ENCODE measurements around the gene PHC2. TPM values are rescaled to one million over a fixed set of nuclear protein-coding genes. Genes with fewer than 3 reads are reported as not detected.

PHC2 gene
- total and polyA plus RNA-seq, 9 of the 15 experiments (the other 6 are each of a cell fraction or from before 2014, with no cell fraction given), result 3.1 to 67.6 (median 34.6) TPM

DNA sequence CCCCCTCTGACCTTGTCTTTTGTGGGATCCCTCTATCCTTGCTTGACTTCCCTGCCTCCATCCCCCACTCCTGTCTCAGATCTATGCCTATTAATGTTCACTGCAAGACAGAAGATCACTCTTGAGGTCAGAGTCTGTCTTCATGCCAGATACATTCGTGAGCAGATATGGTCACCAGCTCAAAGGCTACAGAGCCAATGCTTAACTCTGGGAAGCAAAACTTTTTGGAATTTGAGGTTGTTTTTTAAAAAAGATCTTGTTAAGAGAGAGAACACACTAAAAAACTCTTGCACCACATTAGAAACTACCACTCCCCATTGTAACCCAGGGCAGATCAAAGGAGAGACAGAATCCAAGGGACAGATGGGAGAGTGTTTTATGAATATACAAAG, 92.9 kb downstream of the PHC2 start:
- H3K9me1 ChIP-seq (ENCODE audit: control insufficient read depth, insufficient read depth, low read length), result peaks cover 13% of the 10 kb centered on the region
- no peak overlapping the region for H2AFZ ChIP-seq (ENCODE audit: low read depth, low read length)
- CTCF ChIA-PET (ENCODE audit: low intra/inter-chr PET ratio), result no interaction called here
- intact Hi-C loops (cut with micrococcal nuclease) (no loop called here), in situ Hi-C loops (cut with MboI) (no loop called here)
- H3K9ac ChIP-seq (ENCODE audit: insufficient read depth in 1 of 2, low read depth in 2 of 2, low read length in 2 of 2), result no peak overlapping the region
- peaks cover 35% of the 10 kb centered on the region for H4K20me1 ChIP-seq (replicated peaks; ENCODE audit: control insufficient read depth, insufficient read depth, low read length)
- WGBS (ENCODE audit: insufficient coverage, low coverage, missing lambda C conversion rate), result 50% methylated on average over 1 of the region's 1 CpG
- POLR2A ChIA-PET, result interaction anchor here (1.0 to 2.2 kb wide), 8 partner anchors 9 to 34 kb away, joined by 3 to 13 read pairs (median 6); no protein-coding TSS in a partner anchor
- no peaks in the 10 kb centered on the region for H3K9me3 ChIP-seq (replicated peaks; ENCODE audit: control insufficient read depth, insufficient read depth, low read depth, low read length)
- H3K4me3 ChIP-seq, result no peak overlapping the region
- no peak overlapping the region; the same call in 2 of the 3 replicates for H3K27ac ChIP-seq (ENCODE audit: extremely low read depth, low read depth, low read length)
- no peak for ATAC-seq
- H3K4me2 ChIP-seq (ENCODE audit: insufficient read depth, low read length), result no peak overlapping the region
- no TSS peak for BruUV-seq (replicated peaks)
- H3K36me3 ChIP-seq (ENCODE audit: control insufficient read depth, insufficient read depth, low read length), result peaks cover 40% of the 10 kb centered on the region
- FAIRE-seq, result no peak
- H3K27me3 ChIP-seq (ENCODE audit: control insufficient read depth in 2 of 2, insufficient read depth in 2 of 2, low read length in 2 of 2), result no peaks in the 10 kb centered on the region
- no peak for DNase-seq (ENCODE audit: extremely low read depth in 1 of 4, low spot score in 3 of 4)
- H3K4me1 ChIP-seq (replicated peaks in 1 of 2; ENCODE audit: control insufficient read depth in 2 of 2, insufficient read depth in 2 of 2, low read length in 2 of 2), result peaks cover 8 to 13% of the 10 kb centered on the region in 2 experiments; a peak in 4 of 5 replicates
- H3K79me2 ChIP-seq (ENCODE audit: control insufficient read depth, insufficient read depth, low read length), result peaks cover 32% of the 10 kb centered on the region
- TF ChIP-seq SOX6 (IDR thresholded peaks at IDR 0.05), result no peak
- TF ChIP-seq JUN (IDR thresholded peaks at IDR 0.05; ENCODE audit: borderline replicate concordance, low read depth, low read length), result no peak
- TF ChIP-seq JUN (CRISPR knock-in tag; IDR thresholded peaks at IDR 0.05; ENCODE audit: borderline replicate concordance), result no peak
- no peak for TF ChIP-seq POLR2A (conservative IDR thresholded peaks at IDR 0.05)
- TF ChIP-seq, protein P1, sequence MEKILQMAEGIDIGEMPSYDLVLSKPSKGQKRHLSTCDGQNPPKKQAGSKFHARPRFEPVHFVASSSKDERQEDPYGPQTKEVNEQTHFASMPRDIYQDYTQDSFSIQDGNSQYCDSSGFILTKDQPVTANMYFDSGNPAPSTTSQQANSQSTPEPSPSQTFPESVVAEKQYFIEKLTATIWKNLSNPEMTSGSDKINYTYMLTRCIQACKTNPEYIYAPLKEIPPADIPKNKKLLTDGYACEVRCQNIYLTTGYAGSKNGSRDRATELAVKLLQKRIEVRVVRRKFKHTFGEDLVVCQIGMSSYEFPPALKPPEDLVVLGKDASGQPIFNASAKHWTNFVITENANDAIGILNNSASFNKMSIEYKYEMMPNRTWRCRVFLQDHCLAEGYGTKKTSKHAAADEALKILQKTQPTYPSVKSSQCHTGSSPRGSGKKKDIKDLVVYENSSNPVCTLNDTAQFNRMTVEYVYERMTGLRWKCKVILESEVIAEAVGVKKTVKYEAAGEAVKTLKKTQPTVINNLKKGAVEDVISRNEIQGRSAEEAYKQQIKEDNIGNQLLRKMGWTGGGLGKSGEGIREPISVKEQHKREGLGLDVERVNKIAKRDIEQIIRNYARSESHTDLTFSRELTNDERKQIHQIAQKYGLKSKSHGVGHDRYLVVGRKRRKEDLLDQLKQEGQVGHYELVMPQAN (IDR thresholded peaks at IDR 0.05; ENCODE audit: borderline replicate concordance), result no peak
- no peak for TF ChIP-seq HMGXB4 (CRISPR knock-in tag; IDR thresholded peaks at IDR 0.05)
- TF ChIP-seq ZNF253 (CRISPR knock-in tag; conservative IDR thresholded peaks at IDR 0.05), result no peak
- TF ChIP-seq ZNF212 (CRISPR knock-in tag; IDR thresholded peaks at IDR 0.05), result no peak
- TF ChIP-seq TEAD2 (tag; IDR thresholded peaks at IDR 0.05), result no peak
- no peak for TF ChIP-seq CREM (IDR thresholded peaks at IDR 0.05; ENCODE audit: low read depth)
- TF ChIP-seq GATAD2B (IDR thresholded peaks at IDR 0.05; ENCODE audit: borderline replicate concordance), result no peak
- TF ChIP-seq MTA1 (IDR thresholded peaks at IDR 0.05; ENCODE audit: borderline replicate concordance), result no peak
- TF ChIP-seq PTRF (tag; IDR thresholded peaks at IDR 0.05), result no peak
- no peak for TF ChIP-seq DDX20 (tag; IDR thresholded peaks at IDR 0.05; ENCODE audit: low read depth)
- TF ChIP-seq CBFA2T2 (conservative IDR thresholded peaks at IDR 0.05), result no peak
- TF ChIP-seq, protein P2, sequence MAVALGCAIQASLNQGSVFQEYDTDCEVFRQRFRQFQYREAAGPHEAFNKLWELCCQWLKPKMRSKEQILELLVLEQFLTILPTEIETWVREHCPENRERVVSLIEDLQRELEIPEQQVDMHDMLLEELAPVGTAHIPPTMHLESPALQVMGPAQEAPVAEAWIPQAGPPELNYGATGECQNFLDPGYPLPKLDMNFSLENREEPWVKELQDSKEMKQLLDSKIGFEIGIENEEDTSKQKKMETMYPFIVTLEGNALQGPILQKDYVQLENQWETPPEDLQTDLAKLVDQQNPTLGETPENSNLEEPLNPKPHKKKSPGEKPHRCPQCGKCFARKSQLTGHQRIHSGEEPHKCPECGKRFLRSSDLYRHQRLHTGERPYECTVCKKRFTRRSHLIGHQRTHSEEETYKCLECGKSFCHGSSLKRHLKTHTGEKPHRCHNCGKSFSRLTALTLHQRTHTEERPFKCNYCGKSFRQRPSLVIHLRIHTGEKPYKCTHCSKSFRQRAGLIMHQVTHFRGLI (CRISPR knock-in tag; IDR thresholded peaks at IDR 0.05), result no peak
- TF ChIP-seq NBN (IDR thresholded peaks at IDR 0.05; ENCODE audit: low read depth), result no peak

Measured in K562 (cell line).